ENCODE results near the gene ZFAND3. TPM values are rescaled to one million over a fixed set of nuclear protein-coding genes. Genes with fewer than 3 reads are reported as not detected.
"Not testable (repeated sequence)": the region's sequence is repeated elsewhere in the genome, so short reads cannot be mapped to it uniquely, and the experiment has no call there.

The ZFAND3 gene
- total RNA-seq, 3 donors from 2014 or later = 34.1 to 53.0 (median 36.0) TPM

DNA sequence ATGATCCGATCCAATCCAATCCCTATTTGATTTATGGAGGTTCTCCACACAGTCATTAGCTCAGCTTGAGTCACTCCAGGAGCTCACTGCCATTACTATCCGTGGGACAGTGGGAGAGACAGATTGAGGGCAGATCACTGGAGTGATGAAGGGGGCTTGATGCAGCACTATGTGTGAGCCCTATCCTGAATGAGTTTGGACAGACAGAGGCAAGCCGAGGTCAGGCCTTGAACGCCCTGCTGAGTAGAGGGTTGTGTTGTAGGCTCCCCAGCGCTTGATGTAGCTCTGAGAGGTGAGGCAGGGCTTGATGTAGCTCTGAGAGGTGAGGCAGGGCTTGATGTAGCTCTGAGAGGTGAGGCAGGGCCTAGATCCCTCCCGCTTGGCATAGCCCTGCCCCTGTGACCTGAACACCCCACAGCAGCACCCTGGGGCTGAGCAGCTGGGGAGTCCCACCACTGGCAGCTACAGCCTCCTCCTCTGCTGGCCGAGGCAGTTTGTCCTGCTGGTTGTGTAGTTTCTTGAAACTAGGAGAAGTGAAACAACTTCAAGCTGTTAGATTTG is 58.7 kb downstream of the ZFAND3 start:
- TF ChIP-seq, protein P1, sequence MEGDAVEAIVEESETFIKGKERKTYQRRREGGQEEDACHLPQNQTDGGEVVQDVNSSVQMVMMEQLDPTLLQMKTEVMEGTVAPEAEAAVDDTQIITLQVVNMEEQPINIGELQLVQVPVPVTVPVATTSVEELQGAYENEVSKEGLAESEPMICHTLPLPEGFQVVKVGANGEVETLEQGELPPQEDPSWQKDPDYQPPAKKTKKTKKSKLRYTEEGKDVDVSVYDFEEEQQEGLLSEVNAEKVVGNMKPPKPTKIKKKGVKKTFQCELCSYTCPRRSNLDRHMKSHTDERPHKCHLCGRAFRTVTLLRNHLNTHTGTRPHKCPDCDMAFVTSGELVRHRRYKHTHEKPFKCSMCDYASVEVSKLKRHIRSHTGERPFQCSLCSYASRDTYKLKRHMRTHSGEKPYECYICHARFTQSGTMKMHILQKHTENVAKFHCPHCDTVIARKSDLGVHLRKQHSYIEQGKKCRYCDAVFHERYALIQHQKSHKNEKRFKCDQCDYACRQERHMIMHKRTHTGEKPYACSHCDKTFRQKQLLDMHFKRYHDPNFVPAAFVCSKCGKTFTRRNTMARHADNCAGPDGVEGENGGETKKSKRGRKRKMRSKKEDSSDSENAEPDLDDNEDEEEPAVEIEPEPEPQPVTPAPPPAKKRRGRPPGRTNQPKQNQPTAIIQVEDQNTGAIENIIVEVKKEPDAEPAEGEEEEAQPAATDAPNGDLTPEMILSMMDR (IDR thresholded peaks at IDR 0.05) = no peak
- TF ChIP-seq POLR2A (IDR thresholded peaks at IDR 0.05) (no peak), POLR2AphosphoS5 (IDR thresholded peaks at IDR 0.05) (no peak)

GRCh38 chr6:37880602-37881001 is 61.1 kb downstream of the ZFAND3 start:
- H3K4me1 ChIP-seq = not testable (repeated sequence)

More for the DNA sequence above, 58.7 kb downstream of the ZFAND3 start:
- intact Hi-C loops (cut with DNase I; ENCODE audit: low total_unique reads) = no loop called here
- Histone ChIP-seq H3K4me3 (no peak overlapping the region), H3K4me1 (no peaks in the 10 kb centered on the region), H3K27me3 (no peaks in the 10 kb centered on the region), H3K9me3 (no peaks in the 10 kb centered on the region), H3K27ac (peak overlapping the region in 1 of 2 donors; percentile 16), H3K36me3 (no peaks in the 10 kb centered on the region)
- DNase-seq (ENCODE audit: low spot score in 2 of 2) = no peak

DNA sequence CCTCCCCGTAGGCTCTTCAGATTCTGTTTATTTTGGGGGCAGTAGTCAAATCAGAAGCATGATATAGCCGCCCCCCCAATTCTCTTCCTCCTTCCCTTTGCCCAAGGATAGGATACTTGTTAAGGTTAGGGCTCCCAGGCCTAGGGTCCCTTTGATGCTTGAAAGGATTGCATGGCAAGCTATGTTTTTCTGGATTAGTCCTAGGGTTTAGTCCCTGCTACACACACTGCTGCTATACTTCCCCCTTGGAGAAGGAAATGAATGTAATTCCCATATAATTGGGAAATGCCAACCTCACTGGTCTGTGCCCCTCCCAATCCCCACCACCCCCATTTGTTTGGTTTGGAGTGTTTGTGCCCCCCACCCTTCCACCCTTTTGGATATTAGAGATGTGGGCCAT is 62.8 kb downstream of the ZFAND3 start:
- TF ChIP-seq POLR2A (IDR thresholded peaks at IDR 0.05) = no peak
- TF ChIP-seq, protein P1 (IDR thresholded peaks at IDR 0.05) = no peak
- no peak for TF ChIP-seq POLR2AphosphoS5 (IDR thresholded peaks at IDR 0.05)
- Histone ChIP-seq H3K4me1 (no peaks in the 10 kb centered on the region), H3K4me3 (no peak overlapping the region), H3K27ac (peak overlapping the region; percentile 11 to 48), H3K36me3 (no peaks in the 10 kb centered on the region), H3K27me3 (no peaks in the 10 kb centered on the region), H3K9me3 (no peaks in the 10 kb centered on the region)
- DNase-seq (ENCODE audit: low spot score in 2 of 2) = no peak
- intact Hi-C loops (cut with DNase I; ENCODE audit: low total_unique reads) = no loop called here

More at GRCh38 chr6:37880602-37881001, 61.1 kb downstream of the ZFAND3 start:
- H3K9me3 ChIP-seq; DNase-seq (ENCODE audit: low spot score in 2 of 2); H3K4me3 ChIP-seq; H3K27me3 ChIP-seq; H3K36me3 ChIP-seq; intact Hi-C loops (cut with DNase I; ENCODE audit: low total_unique reads); H3K27ac ChIP-seq: not testable (repeated sequence)

GRCh38 chr6:37882724-37883413 is 63.3 kb downstream of the ZFAND3 start:
- Histone ChIP-seq H3K9me3 (no peaks in the 10 kb centered on the region), H3K27ac (peak overlapping the region; percentile 11 to 48), H3K4me1 (no peaks in the 10 kb centered on the region), H3K27me3 (no peaks in the 10 kb centered on the region), H3K36me3 (no peaks in the 10 kb centered on the region), H3K4me3 (no peak overlapping the region)
- no peak for DNase-seq (ENCODE audit: low spot score in 2 of 2)
- TF ChIP-seq POLR2AphosphoS5 (IDR thresholded peaks at IDR 0.05) (no peak), POLR2A (IDR thresholded peaks at IDR 0.05) (no peak)
- TF ChIP-seq, protein P1 (IDR thresholded peaks at IDR 0.05) = no peak
- intact Hi-C loops (cut with DNase I; ENCODE audit: low total_unique reads) = no loop called here

- Histone ChIP-seq H3K4me1 (peaks cover 0 to 8% of the 10 kb centered on the region in 2 donors), H3K27ac (no peak overlapping the region), H3K27me3 (no peaks in the 10 kb centered on the region), H3K4me3 (no peak overlapping the region), H3K9me3 (no peaks in the 10 kb centered on the region), H3K36me3 (no peaks in the 10 kb centered on the region)
- intact Hi-C loops (cut with DNase I; ENCODE audit: low total_unique reads) = no loop called here
- TF ChIP-seq, protein P1 (IDR thresholded peaks at IDR 0.05) = no peak
- TF ChIP-seq POLR2A (IDR thresholded peaks at IDR 0.05) (no peak), POLR2AphosphoS5 (IDR thresholded peaks at IDR 0.05) (no peak)
- no peak for DNase-seq (ENCODE audit: low spot score in 2 of 2)
Measured at GRCh38 chr6:37884548-37884947, 65.0 kb downstream of the ZFAND3 start.
